ENCODE data around the gene THY1. TPM values are rescaled to one million over a fixed set of nuclear protein-coding genes. Genes with fewer than 3 reads are reported as not detected.

The THY1 gene
- total and polyA plus RNA-seq, 9 of the 15 experiments (the other 6 are each of a cell fraction or from before 2014, with no cell fraction given) = 0.07 to 0.40 (median 0.16) TPM; not detected in 5

- TF ChIP-seq CHD7 (IDR thresholded peaks at IDR 0.05; ENCODE audit: low read depth, low read length) (no peak), ZNF780A (CRISPR knock-in tag; IDR thresholded peaks at IDR 0.05) (no peak), LEF1 (IDR thresholded peaks at IDR 0.05) (0 out of 2 replicates have a peak, but pooled peaks have one; percentile 72), AFF4 (CRISPR knock-in tag; IDR thresholded peaks at IDR 0.05) (no peak), SMARCC2 (IDR thresholded peaks at IDR 0.05; ENCODE audit: low read depth) (peak; percentile 61; the same call in 1 of the 2 replicates), ATF7 (IDR thresholded peaks at IDR 0.05) (peak; percentile 34; the same call in 1 of the 2 replicates), CCAR2 (IDR thresholded peaks at IDR 0.05; ENCODE audit: low read depth, low read length) (no peak), EP300 (IDR thresholded peaks at IDR 0.05; ENCODE audit: low read length) (no peak; the same call in 1 of the 2 replicates), JUN (IDR thresholded peaks at IDR 0.05; ENCODE audit: borderline replicate concordance, low read depth, low read length) (no peak), JUN (CRISPR knock-in tag; IDR thresholded peaks at IDR 0.05; ENCODE audit: borderline replicate concordance) (no peak)
- TF ChIP-seq, protein P1, sequence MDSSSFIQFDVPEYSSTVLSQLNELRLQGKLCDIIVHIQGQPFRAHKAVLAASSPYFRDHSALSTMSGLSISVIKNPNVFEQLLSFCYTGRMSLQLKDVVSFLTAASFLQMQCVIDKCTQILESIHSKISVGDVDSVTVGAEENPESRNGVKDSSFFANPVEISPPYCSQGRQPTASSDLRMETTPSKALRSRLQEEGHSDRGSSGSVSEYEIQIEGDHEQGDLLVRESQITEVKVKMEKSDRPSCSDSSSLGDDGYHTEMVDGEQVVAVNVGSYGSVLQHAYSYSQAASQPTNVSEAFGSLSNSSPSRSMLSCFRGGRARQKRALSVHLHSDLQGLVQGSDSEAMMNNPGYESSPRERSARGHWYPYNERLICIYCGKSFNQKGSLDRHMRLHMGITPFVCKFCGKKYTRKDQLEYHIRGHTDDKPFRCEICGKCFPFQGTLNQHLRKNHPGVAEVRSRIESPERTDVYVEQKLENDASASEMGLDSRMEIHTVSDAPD (CRISPR knock-in tag; IDR thresholded peaks at IDR 0.05) = no peak
Observed at GRCh38 chr11:119378851-119379465, 44.0 kb downstream of the THY1 start (continued).
